ENCODE measurements around the gene ULK1. TPM values are rescaled to one million over a fixed set of nuclear protein-coding genes. Genes with fewer than 3 reads are reported as not detected.
A peak's percentile ranks its signal among the peaks of the same experiment; 100 is the strongest.

Gene ULK1
- polyA plus RNA-seq, 3 donors = 1.0 to 75.1 (median 1.3) TPM

DNA sequence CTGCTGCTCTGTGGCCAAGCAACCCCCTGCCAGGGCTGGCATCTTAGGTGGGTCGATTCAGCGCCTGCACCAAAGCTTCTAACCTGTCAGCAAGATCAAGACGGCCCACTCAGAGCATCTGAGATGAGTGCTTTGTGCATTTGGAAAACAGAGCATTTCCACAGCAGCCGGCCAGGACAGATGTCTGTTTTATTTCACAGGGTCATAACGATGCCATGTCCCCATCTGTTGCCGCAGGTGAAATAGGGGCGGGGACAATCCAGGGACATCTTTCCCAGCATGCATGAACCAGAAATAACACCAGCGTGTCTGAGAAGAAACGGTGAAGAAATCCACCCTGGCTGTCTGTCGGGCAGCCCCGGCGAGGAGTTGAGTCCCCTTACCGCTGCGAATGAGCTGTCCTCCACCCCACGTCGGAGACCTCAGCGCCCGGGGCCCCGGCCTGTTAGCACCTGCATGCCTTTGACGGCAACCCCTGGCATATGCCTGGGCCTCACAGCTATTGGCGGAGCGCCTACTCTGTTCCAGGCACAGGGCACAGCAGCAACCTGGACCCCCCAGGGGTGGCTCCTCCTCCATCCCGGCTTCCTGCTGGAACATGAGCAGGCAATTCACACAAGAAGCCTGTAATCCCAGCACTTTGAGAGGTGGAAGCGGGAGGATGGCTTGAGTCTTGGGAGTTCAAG is 30.6 kb upstream of the ULK1 start:
- Mint-ChIP-seq H3K4me1 (peaks cover 51% of the 10 kb centered on the region), H3K27ac (no peak overlapping the region), H3K9me3 (peaks cover 0 to 2% (median 0%) of the 10 kb centered on the region in 7 donors), H3K27me3 (ENCODE audit: low read depth in 3 of 3) (peaks cover 0 to 4% (median 2%) of the 10 kb centered on the region in 3 donors), H3K36me3 (no peaks in the 10 kb centered on the region), H3K4me3 (no peak overlapping the region)
- 86% methylated on average over 22 of the region's 24 CpGs for whole genome bisulfite sequencing (ENCODE audit: insufficient coverage)
- H3K9me3 ChIP-seq (replicated peaks in 1 of 2; ENCODE audit: control insufficient read depth in 1 of 2, insufficient read depth in 1 of 2, low read length in 2 of 2) = no peaks in the 10 kb centered on the region
- H3K36me3 ChIP-seq (replicated peaks in 1 of 2; ENCODE audit: control insufficient read depth in 1 of 2, insufficient read depth in 2 of 2, low read length in 2 of 2) = no peaks in the 10 kb centered on the region
- H3K27ac ChIP-seq (ENCODE audit: low read depth in 1 of 2, low read length in 2 of 2) = no peak overlapping the region
- H3K9ac ChIP-seq (ENCODE audit: insufficient read depth, low read length, poor library complexity, severe bottlenecking) = no peak overlapping the region
- intact Hi-C loops (cut with micrococcal nuclease) = loop anchor here (5.0 kb wide), 1 partner anchor 33 kb away; no protein-coding TSS in a partner anchor
- peaks cover 52 to 60% of the 10 kb centered on the region in 2 donors for H3K4me1 ChIP-seq (ENCODE audit: control insufficient read depth in 1 of 2, insufficient read depth in 2 of 2, low read length in 2 of 2)
- H3K27me3 ChIP-seq (ENCODE audit: control insufficient read depth in 2 of 2, insufficient read depth in 2 of 2, low read length in 2 of 2) = no peaks in the 10 kb centered on the region
- DNase-seq = no peak
- TF ChIP-seq, protein P1, sequence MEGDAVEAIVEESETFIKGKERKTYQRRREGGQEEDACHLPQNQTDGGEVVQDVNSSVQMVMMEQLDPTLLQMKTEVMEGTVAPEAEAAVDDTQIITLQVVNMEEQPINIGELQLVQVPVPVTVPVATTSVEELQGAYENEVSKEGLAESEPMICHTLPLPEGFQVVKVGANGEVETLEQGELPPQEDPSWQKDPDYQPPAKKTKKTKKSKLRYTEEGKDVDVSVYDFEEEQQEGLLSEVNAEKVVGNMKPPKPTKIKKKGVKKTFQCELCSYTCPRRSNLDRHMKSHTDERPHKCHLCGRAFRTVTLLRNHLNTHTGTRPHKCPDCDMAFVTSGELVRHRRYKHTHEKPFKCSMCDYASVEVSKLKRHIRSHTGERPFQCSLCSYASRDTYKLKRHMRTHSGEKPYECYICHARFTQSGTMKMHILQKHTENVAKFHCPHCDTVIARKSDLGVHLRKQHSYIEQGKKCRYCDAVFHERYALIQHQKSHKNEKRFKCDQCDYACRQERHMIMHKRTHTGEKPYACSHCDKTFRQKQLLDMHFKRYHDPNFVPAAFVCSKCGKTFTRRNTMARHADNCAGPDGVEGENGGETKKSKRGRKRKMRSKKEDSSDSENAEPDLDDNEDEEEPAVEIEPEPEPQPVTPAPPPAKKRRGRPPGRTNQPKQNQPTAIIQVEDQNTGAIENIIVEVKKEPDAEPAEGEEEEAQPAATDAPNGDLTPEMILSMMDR (IDR thresholded peaks at IDR 0.05) = no peak
- H3K79me2 ChIP-seq (ENCODE audit: insufficient read depth, low read length) = no peaks in the 10 kb centered on the region
- H3K4me3 ChIP-seq (replicated peaks in 1 of 3; ENCODE audit: low read depth in 2 of 3, low read length in 3 of 3) = no peak overlapping the region
- no peaks in the 10 kb centered on the region for H4K20me1 ChIP-seq (ENCODE audit: insufficient read depth, low read length)
- H3K4me2 ChIP-seq (replicated peaks; ENCODE audit: extremely low read depth, low read length, poor library complexity, severe bottlenecking) = peak overlapping the region; percentile 39
- H2AFZ ChIP-seq (ENCODE audit: insufficient read depth, low read depth, low read length, poor library complexity, severe bottlenecking) = no peak overlapping the region

DNA sequence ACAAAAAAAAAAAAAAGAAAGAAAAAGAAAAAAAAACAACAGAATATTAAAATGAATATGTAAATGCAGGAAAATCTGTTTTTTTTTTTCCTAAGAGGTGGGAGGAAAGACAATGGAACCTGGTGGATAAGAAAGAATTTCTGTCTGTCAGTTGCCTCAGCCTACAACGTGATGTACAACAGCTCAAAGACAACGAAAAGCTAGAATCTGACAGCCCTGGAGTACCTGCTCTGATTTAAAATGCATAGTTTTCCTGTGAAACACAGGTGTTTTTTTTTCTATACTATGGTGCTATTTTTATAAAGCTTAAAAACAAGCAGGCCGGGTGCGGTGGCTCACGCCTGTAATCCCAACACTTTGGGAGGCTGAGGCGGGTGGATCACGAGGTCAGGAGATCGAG is 30.0 kb upstream of the ULK1 start:
- H3K27ac ChIP-seq (ENCODE audit: low read depth in 1 of 2, low read length in 2 of 2) = no peak overlapping the region
- TF ChIP-seq, protein P1 (IDR thresholded peaks at IDR 0.05) = no peak
- H3K4me1 ChIP-seq (ENCODE audit: control insufficient read depth in 1 of 2, insufficient read depth in 2 of 2, low read length in 2 of 2) = peaks cover 52 to 60% of the 10 kb centered on the region in 2 donors
- intact Hi-C loops (cut with micrococcal nuclease) = loop anchor here (5.0 kb wide), 1 partner anchor 33 kb away; no protein-coding TSS in a partner anchor
- H3K9ac ChIP-seq (ENCODE audit: insufficient read depth, low read length, poor library complexity, severe bottlenecking) = no peak overlapping the region
- H3K4me3 Mint-ChIP-seq = no peak overlapping the region
- no peak overlapping the region for H3K27ac Mint-ChIP-seq
- no peak for DNase-seq
- no peaks in the 10 kb centered on the region for H3K9me3 ChIP-seq (replicated peaks in 1 of 2; ENCODE audit: control insufficient read depth in 1 of 2, insufficient read depth in 1 of 2, low read length in 2 of 2)
- peaks cover 0 to 4% (median 2%) of the 10 kb centered on the region in 3 donors for H3K27me3 Mint-ChIP-seq (ENCODE audit: low read depth in 3 of 3)
- no peak overlapping the region for H3K4me3 ChIP-seq (replicated peaks in 1 of 3; ENCODE audit: low read depth in 2 of 3, low read length in 3 of 3)
- H3K36me3 Mint-ChIP-seq = no peaks in the 10 kb centered on the region
- 96% methylated on average over 7 of the region's 8 CpGs for WGBS (ENCODE audit: insufficient coverage)
- no peak overlapping the region for H3K4me2 ChIP-seq (replicated peaks; ENCODE audit: extremely low read depth, low read length, poor library complexity, severe bottlenecking)
- H4K20me1 ChIP-seq (ENCODE audit: insufficient read depth, low read length) = no peaks in the 10 kb centered on the region
- no peaks in the 10 kb centered on the region for H3K79me2 ChIP-seq (ENCODE audit: insufficient read depth, low read length)
- H3K4me1 Mint-ChIP-seq = peaks cover 51% of the 10 kb centered on the region
- no peak overlapping the region for H2AFZ ChIP-seq (ENCODE audit: insufficient read depth, low read depth, low read length, poor library complexity, severe bottlenecking)
- no peaks in the 10 kb centered on the region for H3K36me3 ChIP-seq (replicated peaks in 1 of 2; ENCODE audit: control insufficient read depth in 1 of 2, insufficient read depth in 2 of 2, low read length in 2 of 2)
- H3K9me3 Mint-ChIP-seq = peaks cover 0 to 2% (median 0%) of the 10 kb centered on the region in 7 donors
- H3K27me3 ChIP-seq (ENCODE audit: control insufficient read depth in 2 of 2, insufficient read depth in 2 of 2, low read length in 2 of 2) = no peaks in the 10 kb centered on the region

All from CD14-positive monocyte (primary cell).